RWPE2 (cell line): Measurements from ENCODE around the gene FERMT3.
"Not testable (repeated sequence)": the region's sequence is repeated elsewhere in the genome, so short reads cannot be mapped to it uniquely, and the experiment has no call there.

Source experiments
- ATAC-seq: fragments of 200-7000 bp; cut with Tn5 transposase; 3 replicates; pipeline ENCODE4 v1.9.1; 2021; ENCODE audit warnings: low read depth
- DNase-seq: peaks from one replicate; pipeline ENCODE4 v3.0.0-alpha.2; 2020; ENCODE audit warnings: low spot score
- H3K27ac ChIP-seq: fragments of 450-650 bp; 2 replicates; pipeline ENCODE4 v1.5.1; 2017; ENCODE audit warnings: mild to moderate bottlenecking; ENCODE audit not compliant: poor library complexity, severe bottlenecking
- H3K27me3 ChIP-seq: fragments of 250-450 bp; sonication (Bioruptor Pico); 2 replicates; pipeline ENCODE4 v1.5.1; 2021; ENCODE audit warnings: mild to moderate bottlenecking, moderate library complexity; ENCODE audit not compliant: insufficient read depth, poor library complexity, severe bottlenecking
- H3K36me3 ChIP-seq: fragments of 250-450 bp; sonication (Bioruptor Pico); 2 replicates; pipeline ENCODE4 v1.5.1; 2020; ENCODE audit warnings: low read depth, mild to moderate bottlenecking, moderate library complexity
- H3K4me1 ChIP-seq: fragments of 250-450 bp; sonication (Bioruptor Pico); 2 replicates; pipeline ENCODE4 v1.5.1; 2021; ENCODE audit warnings: mild to moderate bottlenecking, moderate library complexity; ENCODE audit not compliant: insufficient read depth, poor library complexity, severe bottlenecking
- H3K4me3 ChIP-seq: fragments of 250-450 bp; sonication (Bioruptor Pico); 2 replicates; pipeline ENCODE4 v1.5.1; 2021; ENCODE audit warnings: mild to moderate bottlenecking, moderate library complexity; ENCODE audit not compliant: severe bottlenecking
- H3K9me3 ChIP-seq: fragments of 250-450 bp; sonication (Bioruptor Pico); 2 replicates; pipeline ENCODE4 v1.5.1; 2021; ENCODE audit warnings: mild to moderate bottlenecking, moderate library complexity; ENCODE audit not compliant: severe bottlenecking
- CTCF ChIP-seq: fragments of 450-650 bp; IDR thresholded peaks from one replicate; pipeline ENCODE4 v1.5.1; 2017; ENCODE audit warnings: mild to moderate bottlenecking, moderate library complexity; ENCODE audit not compliant: poor library complexity, severe bottlenecking

FERMT3 gene

GRCh38 chr11:64244107-64244506 is 37.6 kb downstream of the FERMT3 start:
- Histone ChIP-seq H3K4me1 (peaks cover 14% of the 10 kb centered on the region), H3K27me3 (no peaks in the 10 kb centered on the region), H3K9me3 (no peaks in the 10 kb centered on the region), H3K27ac (peak overlapping the region; percentile 98), H3K36me3 (peaks cover 30% of the 10 kb centered on the region), H3K4me3 (no peak overlapping the region)
- ATAC-seq (no peak), DNase-seq (no peak)
- no peak for TF ChIP-seq CTCF

GRCh38 chr11:64244966-64245365 is 38.4 kb downstream of the FERMT3 start:
- no peak for DNase-seq
- Histone ChIP-seq H3K4me1 (peaks cover 9% of the 10 kb centered on the region), H3K27me3 (no peaks in the 10 kb centered on the region), H3K4me3 (peak overlapping the region; percentile 76), H3K9me3 (no peaks in the 10 kb centered on the region), H3K27ac (peak overlapping the region; percentile 98), H3K36me3 (peaks cover 30% of the 10 kb centered on the region)
- no peak for TF ChIP-seq CTCF
- ATAC-seq: no peak

GRCh38 chr11:64245401-64245796 is 38.9 kb downstream of the FERMT3 start:
- H3K27me3 ChIP-seq: no peaks in the 10 kb centered on the region
- peaks cover 30% of the 10 kb centered on the region for H3K36me3 ChIP-seq
- no peaks in the 10 kb centered on the region for H3K9me3 ChIP-seq
- ATAC-seq: no peak
- no peak for TF ChIP-seq CTCF
- H3K4me1 ChIP-seq: peaks cover 5% of the 10 kb centered on the region
- peak overlapping the region; percentile 76 for H3K4me3 ChIP-seq
- peak overlapping the region; percentile 98 for H3K27ac ChIP-seq
- DNase-seq: no peak

GRCh38 chr11:64245797-64246620 is 39.5 kb downstream of the FERMT3 start:
- Histone ChIP-seq H3K27me3 (no peaks in the 10 kb centered on the region), H3K4me3 (peak overlapping the region; percentile 76), H3K4me1 (peaks cover 5% of the 10 kb centered on the region), H3K36me3 (peaks cover 30% of the 10 kb centered on the region), H3K27ac (peak overlapping the region; percentile 98), H3K9me3 (no peaks in the 10 kb centered on the region)
- peak; percentile 49 for ATAC-seq
- TF ChIP-seq CTCF: no peak
- DNase-seq: peak; percentile 99

GRCh38 chr11:64246621-64246870 is 40.0 kb downstream of the FERMT3 start:
- not testable (repeated sequence) for DNase-seq, H3K4me1 ChIP-seq, H3K9me3 ChIP-seq, H3K27me3 ChIP-seq, ATAC-seq
- Histone ChIP-seq H3K4me3 (peak overlapping the region; percentile 76), H3K27ac (peak overlapping the region; percentile 98), H3K36me3 (peaks cover 30% of the 10 kb centered on the region)
